Activated naive CD8-positive, alpha-beta T cell treated with anti-CD3 and anti-CD28 coated beads, Interleukin-2, amount 50 U/mL, for 24 hours (primary cell): ENCODE results near the gene FIGLA.
"Not testable (repeated sequence)": the region's sequence is repeated elsewhere in the genome, so short reads cannot be mapped to it uniquely, and the experiment has no call there.

Experiments
- ATAC-seq: fragments of 150-1000 bp; cut with Tn5 transposase; one replicate; pipeline ENCODE4 v1.10.0; 2021
- DNase-seq: peaks from one replicate; pipeline ENCODE4 v3.0.0; 2021
- H3K27ac Mint-ChIP-seq: one replicate; pipeline ENCODE4 v1.8.0; 2021; ENCODE audit warnings: mild to moderate bottlenecking, mixed read lengths
- H3K27me3 Mint-ChIP-seq: one replicate; pipeline ENCODE4 v1.8.0; 2021; ENCODE audit warnings: mixed read lengths
- H3K36me3 Mint-ChIP-seq: one replicate; pipeline ENCODE4 v1.8.0; 2021; ENCODE audit warnings: low read depth, mixed read lengths
- H3K4me1 Mint-ChIP-seq: one replicate; pipeline ENCODE4 v1.8.0; 2021; ENCODE audit warnings: mixed read lengths
- H3K4me3 Mint-ChIP-seq: one replicate; pipeline ENCODE4 v1.8.0; 2021; ENCODE audit warnings: mild to moderate bottlenecking, moderate library complexity, mixed read lengths
- H3K9me3 Mint-ChIP-seq: one replicate; pipeline ENCODE4 v1.8.0; 2021; ENCODE audit warnings: mixed read lengths

The FIGLA gene

DNA sequence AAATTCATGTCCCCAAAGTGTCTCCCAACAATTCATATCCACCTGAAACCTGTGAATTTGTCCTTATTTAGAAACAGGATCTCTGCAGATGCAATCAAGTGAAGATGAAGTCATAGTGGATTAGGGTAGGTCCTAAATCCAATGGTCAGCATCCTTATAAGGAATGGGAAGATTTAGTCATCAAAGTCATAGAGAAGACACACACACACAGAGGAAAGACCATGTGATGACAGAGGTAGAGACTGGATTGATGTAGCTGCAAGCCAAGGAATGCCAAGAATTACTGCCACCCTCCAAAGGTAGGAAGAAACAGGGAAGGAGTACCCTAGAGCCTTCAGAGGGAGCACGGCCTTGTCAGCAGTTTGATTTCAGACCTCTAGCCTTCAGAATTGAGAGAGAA lies 40.1 kb downstream of the FIGLA start:
- peaks cover 3% of the 10 kb centered on the region for H3K36me3 Mint-ChIP-seq
- H3K27ac Mint-ChIP-seq, result no peak overlapping the region
- no peak for DNase-seq
- H3K4me3 Mint-ChIP-seq, result no peak overlapping the region
- H3K9me3 Mint-ChIP-seq, result peaks cover 5% of the 10 kb centered on the region
- H3K27me3 Mint-ChIP-seq, result peaks cover 9% of the 10 kb centered on the region
- no peak for ATAC-seq
- H3K4me1 Mint-ChIP-seq, result peaks cover 11% of the 10 kb centered on the region

DNA sequence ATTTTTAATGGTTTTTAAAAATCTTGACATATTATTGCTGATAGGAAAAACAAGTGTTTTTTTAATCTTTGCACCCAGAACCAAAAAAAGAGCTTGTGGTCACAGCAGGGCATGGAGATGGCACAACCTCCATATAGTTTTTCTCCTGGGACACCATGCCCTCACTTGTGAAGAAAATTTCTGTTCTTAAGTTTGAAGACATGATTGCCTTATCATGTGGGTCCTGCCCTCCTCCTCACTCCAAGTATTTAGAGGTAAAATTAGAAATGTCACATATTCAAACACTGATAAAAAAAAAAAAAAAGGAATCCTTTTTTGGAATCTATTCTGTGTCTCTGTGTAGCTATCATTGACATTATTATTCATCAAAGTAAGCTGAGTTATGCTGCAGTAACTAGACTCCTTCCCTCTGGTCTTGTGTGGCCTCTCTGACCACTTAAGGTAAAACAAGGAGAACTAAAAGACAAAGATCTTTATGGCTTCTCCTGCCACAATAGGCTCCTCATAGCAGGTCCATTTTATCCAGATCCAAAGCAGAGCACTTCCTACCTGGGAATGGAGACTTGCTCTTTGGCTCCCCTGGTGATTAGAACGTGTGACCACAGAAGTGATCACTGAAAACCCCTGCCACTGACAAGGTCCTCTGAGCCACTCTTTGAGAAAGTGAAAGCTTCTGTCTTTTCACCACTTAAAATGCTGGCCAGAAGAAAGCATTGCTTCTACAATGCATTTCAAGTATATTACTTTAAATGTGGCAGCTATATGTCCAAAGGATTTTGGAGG lies 42.2 kb downstream of the FIGLA start:
- Mint-ChIP-seq H3K27ac (no peak overlapping the region), H3K27me3 (peaks cover 9% of the 10 kb centered on the region), H3K36me3 (peaks cover 3% of the 10 kb centered on the region), H3K4me1 (peaks cover 11% of the 10 kb centered on the region), H3K9me3 (peaks cover 5% of the 10 kb centered on the region), H3K4me3 (no peak overlapping the region)
- ATAC-seq (no peak), DNase-seq (no peak)

DNA sequence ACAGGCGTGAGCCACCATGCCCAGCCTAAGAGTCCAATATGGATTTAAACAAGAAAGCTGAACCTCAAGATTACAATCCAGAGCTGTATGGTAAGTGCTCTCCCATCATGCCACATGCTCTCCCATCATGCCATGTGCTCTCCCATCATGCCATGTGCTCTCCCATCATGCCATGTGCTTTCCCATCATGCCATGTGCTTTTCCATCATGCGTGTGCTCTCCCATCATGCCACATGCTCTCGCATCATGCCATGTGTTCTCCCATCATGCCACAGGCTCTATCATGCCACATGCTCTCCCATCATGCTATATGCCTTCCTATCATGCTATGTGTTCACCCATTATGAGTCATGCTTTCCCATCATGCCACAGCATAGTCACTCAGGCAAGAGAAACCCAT lies 43.2 kb downstream of the FIGLA start:
- Mint-ChIP-seq H3K27me3 (peaks cover 9% of the 10 kb centered on the region), H3K9me3 (peaks cover 5% of the 10 kb centered on the region), H3K4me3 (no peak overlapping the region), H3K27ac (peak overlapping the region; percentile 33), H3K4me1 (peaks cover 11% of the 10 kb centered on the region), H3K36me3 (peaks cover 3% of the 10 kb centered on the region)
- ATAC-seq (no peak), DNase-seq (no peak)

DNA sequence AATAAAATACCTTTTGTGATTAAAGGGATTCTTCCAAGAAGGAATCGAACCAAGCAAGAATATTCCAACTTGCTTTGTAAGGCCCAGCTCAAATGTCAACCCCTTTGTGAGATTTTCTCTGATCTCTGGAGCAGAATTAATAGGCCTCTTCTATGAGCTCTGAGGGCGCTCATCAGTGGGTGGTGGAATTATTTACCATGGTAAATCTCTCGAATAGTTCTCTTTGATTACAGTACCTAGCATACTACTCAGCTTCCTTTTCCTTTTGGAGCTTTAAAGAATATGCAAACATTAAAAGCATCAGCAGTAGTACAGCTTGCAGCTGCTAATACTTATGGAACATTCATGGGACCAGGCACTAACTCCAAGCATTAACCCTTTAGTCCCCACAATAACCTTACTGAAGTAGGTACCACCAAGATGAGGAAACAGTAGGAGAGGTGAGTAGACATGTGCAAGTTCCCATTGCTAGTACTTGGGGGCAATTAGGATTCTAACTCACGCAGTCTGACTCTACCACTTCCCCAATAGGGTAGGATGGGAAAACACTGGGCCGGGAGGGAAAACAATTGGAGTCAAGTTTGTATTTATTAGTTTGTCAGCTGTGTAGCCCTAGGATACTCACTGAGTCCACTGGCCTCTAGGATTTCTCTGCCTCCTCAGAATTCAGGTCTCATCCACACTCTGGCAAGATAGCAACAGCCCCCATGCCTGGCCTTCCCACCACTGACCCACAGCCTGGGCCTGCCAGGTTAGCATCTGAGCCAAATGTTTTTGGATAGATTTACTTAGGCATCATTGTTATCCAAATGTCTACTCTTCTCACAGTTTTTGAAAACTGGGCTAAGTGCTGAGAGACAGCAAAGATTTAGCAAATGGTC lies 44.1 kb downstream of the FIGLA start:
- peaks cover 7% of the 10 kb centered on the region for H3K27me3 Mint-ChIP-seq
- no peak overlapping the region for H3K27ac Mint-ChIP-seq
- DNase-seq, result no peak
- peaks cover 3% of the 10 kb centered on the region for H3K36me3 Mint-ChIP-seq
- ATAC-seq, result no peak
- peaks cover 11% of the 10 kb centered on the region for H3K4me1 Mint-ChIP-seq
- peaks cover 5% of the 10 kb centered on the region for H3K9me3 Mint-ChIP-seq
- no peak overlapping the region for H3K4me3 Mint-ChIP-seq

DNA sequence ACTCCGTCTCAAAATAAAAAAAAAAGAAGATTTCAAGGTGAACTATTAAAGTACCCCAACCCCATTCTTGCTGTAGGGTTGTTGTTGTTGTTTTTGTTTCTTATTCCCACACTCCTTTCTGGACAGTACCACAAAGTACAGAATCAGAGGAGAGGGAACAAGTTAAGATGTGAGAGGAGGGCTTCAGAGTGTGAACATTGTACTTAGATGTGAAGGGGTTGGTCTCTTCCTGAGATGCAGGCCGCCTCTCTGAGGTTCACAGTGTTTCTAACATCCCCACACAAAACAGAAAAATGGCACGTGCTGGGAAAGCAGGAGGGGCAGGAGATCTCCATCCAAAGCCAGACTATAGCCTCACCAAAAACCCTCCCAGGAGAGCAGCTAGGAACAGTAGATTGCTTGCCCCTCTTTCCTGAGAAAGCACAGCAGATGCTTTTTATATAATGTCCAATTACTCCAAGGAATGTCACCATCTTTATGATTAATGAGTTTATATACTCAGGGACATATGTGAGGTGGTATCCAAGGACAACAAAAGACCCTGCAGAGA lies 45.1 kb downstream of the FIGLA start:
- H3K27ac Mint-ChIP-seq, result no peak overlapping the region
- peaks cover 11% of the 10 kb centered on the region for H3K4me1 Mint-ChIP-seq
- H3K36me3 Mint-ChIP-seq, result peaks cover 7% of the 10 kb centered on the region
- H3K9me3 Mint-ChIP-seq, result peaks cover 5% of the 10 kb centered on the region
- peaks cover 10% of the 10 kb centered on the region for H3K27me3 Mint-ChIP-seq
- no peak overlapping the region for H3K4me3 Mint-ChIP-seq
- no peak for DNase-seq
- ATAC-seq, result no peak

DNA sequence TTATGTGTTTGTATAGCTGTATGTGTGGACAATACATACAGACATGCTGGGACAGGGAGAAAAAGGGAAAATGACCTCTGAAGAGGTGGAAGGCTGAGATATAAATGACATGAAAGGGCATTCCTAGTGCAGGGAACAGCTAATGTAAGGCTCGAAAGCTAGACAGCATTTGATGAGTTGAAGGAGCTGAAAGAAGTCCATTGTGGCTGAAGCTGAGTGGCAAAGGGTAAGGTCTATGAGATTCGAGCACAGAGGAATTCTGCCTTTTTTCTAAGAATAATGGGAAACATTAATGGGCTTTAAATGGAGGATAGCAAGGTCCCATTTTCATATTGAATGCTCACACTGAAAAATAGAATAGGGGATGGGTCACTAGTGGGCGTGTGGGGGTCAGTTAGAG lies 46.0 kb downstream of the FIGLA start:
- ATAC-seq (no peak), DNase-seq (no peak)
- no peak overlapping the region for H3K27ac Mint-ChIP-seq
- no peak overlapping the region for H3K4me3 Mint-ChIP-seq
- peaks cover 9% of the 10 kb centered on the region for H3K9me3 Mint-ChIP-seq
- H3K27me3 Mint-ChIP-seq, result peaks cover 7% of the 10 kb centered on the region
- peaks cover 11% of the 10 kb centered on the region for H3K4me1 Mint-ChIP-seq
- H3K36me3 Mint-ChIP-seq, result peaks cover 7% of the 10 kb centered on the region

DNA sequence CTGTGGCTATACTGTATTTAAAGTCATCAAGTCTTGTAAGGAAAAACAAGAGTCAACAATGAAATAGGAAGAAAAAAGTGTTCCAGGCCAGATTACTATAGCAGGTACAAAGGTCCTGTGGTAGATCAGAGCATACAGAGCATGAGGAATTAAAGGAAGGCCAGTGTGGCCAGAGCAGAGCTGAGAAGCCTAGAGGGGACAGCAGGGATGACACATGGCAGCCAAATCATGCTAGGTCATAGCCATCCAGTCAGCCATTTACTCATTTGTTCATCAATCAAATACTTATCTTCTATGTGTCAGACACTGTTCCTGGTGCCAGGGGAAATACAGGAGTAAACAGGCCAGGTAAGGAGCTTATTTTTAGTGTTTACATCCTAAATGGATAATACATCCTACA lies 46.8 kb downstream of the FIGLA start:
- H3K36me3 Mint-ChIP-seq, result peaks cover 7% of the 10 kb centered on the region
- H3K27me3 Mint-ChIP-seq, result peaks cover 4% of the 10 kb centered on the region
- H3K4me1 Mint-ChIP-seq, result peaks cover 7% of the 10 kb centered on the region
- H3K4me3 Mint-ChIP-seq, result no peak overlapping the region
- ATAC-seq (no peak), DNase-seq (no peak)
- no peak overlapping the region for H3K27ac Mint-ChIP-seq
- peaks cover 9% of the 10 kb centered on the region for H3K9me3 Mint-ChIP-seq

DNA sequence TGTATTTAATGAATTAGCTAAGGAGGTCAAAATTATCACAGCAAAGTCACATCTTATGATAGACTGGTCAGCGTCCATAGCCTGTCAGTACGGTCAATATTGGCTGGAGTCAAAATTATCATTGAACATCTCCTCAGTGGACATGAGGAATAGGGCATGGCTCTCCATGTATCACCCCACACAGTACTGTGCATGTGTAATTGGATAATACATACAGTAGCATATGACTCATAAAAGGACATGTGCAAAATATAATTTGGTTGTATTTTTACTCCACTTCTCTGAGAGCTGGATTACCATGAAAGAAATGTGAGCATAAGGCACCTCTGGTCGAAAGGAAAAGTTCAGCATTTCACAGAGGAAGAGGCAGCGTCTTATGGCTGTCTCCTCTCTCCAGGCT lies 47.4 kb downstream of the FIGLA start:
- Mint-ChIP-seq H3K27ac (no peak overlapping the region), H3K27me3 (peaks cover 4% of the 10 kb centered on the region), H3K9me3 (peaks cover 9% of the 10 kb centered on the region), H3K4me1 (peaks cover 4% of the 10 kb centered on the region), H3K36me3 (peaks cover 7% of the 10 kb centered on the region), H3K4me3 (no peak overlapping the region)
- DNase-seq (no peak), ATAC-seq (no peak)

DNA sequence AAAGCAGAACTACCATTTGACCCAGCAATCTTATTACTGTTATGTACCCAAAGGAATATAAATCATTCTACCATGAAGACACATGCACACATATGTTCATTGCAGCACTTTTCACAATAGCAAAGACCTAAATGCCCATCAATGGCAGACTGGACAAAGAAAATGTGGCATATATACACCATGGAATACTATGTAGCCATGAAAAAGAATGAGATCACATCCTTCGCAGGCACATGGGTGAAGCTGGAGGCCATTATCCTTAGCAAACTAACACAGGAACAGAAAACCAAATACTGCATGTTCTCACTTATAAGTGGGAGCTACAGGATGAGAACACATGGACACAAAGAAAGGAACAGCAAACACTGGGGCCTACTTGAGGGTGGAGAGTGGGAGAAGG lies 51.0 kb downstream of the FIGLA start:
- not testable (repeated sequence) for ATAC-seq, H3K9me3 Mint-ChIP-seq, H3K36me3 Mint-ChIP-seq, H3K4me3 Mint-ChIP-seq, DNase-seq, H3K4me1 Mint-ChIP-seq, H3K27me3 Mint-ChIP-seq, H3K27ac Mint-ChIP-seq

DNA sequence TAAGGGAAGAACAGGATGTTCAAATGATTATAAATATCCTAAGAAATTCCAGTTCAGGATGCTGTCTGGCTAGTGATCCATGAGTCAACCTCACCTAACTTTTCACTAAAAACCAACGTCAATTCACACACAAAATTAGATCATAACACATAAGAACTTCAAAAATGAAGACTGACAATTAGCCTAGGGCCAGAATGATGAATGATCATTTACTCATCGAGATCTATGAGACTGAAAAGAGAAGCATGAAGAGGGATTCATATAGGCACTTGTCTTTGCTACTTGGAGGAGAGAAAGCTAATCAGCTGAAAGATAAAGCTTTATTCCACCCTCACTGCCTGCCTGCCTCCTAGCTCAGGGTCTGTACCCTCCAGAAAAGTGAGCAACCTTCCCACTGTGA lies 52.3 kb downstream of the FIGLA start:
- ATAC-seq, result no peak
- Mint-ChIP-seq H3K27ac (no peak overlapping the region), H3K4me1 (peaks cover 5% of the 10 kb centered on the region), H3K27me3 (peaks cover 10% of the 10 kb centered on the region), H3K9me3 (peaks cover 4% of the 10 kb centered on the region), H3K36me3 (peaks cover 4% of the 10 kb centered on the region), H3K4me3 (no peak overlapping the region)
- no peak for DNase-seq

DNA sequence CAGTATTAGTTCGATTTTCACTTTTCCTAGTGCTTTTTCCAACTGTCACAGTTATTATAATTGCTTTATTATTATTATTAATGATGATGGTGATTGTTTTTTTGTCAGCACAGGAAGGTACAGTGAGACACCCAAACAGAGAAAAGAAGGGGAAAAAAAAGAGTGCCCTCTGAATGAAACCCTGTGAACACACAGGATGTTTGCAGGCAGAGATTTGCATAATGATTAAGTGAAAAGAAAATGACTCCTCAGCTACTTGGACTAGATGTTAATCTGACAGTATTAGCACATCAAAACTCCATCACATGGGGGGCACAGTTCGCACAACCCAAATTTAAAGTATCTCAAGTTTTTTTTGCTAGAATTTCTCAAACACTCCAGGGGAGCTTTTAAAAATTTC lies 55.4 kb downstream of the FIGLA start:
- peaks cover 4% of the 10 kb centered on the region for H3K9me3 Mint-ChIP-seq
- H3K36me3 Mint-ChIP-seq, result no peaks in the 10 kb centered on the region
- no peak overlapping the region for H3K27ac Mint-ChIP-seq
- no peak overlapping the region for H3K4me3 Mint-ChIP-seq
- H3K4me1 Mint-ChIP-seq, result peaks cover 5% of the 10 kb centered on the region
- ATAC-seq (peak; percentile 28), DNase-seq (no peak)
- H3K27me3 Mint-ChIP-seq, result peaks cover 9% of the 10 kb centered on the region

DNA sequence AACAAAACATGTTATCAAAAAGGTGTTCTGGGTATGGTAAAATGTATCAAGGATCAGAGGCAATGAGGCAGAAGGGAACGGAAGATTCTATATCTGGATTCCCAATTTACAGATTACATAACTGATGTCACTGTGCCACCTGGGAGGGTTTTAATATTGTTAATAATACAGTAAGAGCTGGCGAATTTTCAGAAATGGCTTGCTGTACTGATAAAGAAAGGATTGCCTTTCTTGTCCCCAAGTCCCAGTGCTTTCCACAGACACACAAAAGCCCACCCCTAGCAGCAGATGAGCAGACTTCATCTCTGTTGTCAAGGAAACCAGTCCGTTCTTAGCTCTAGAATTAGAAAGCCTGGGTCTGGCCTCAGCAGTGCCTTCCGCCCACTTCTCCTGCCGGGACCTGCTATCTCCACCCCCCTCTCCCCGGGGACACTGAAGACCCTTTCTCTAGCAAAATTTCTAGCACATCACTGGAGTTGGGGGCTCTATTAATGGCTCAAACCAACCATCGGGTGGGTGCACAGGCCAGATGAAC lies 56.7 kb downstream of the FIGLA start:
- Mint-ChIP-seq H3K9me3 (no peaks in the 10 kb centered on the region), H3K36me3 (no peaks in the 10 kb centered on the region), H3K4me1 (peaks cover 5% of the 10 kb centered on the region), H3K27me3 (peaks cover 9% of the 10 kb centered on the region), H3K27ac (no peak overlapping the region), H3K4me3 (no peak overlapping the region)
- no peak for ATAC-seq
- DNase-seq, result no peak

DNA sequence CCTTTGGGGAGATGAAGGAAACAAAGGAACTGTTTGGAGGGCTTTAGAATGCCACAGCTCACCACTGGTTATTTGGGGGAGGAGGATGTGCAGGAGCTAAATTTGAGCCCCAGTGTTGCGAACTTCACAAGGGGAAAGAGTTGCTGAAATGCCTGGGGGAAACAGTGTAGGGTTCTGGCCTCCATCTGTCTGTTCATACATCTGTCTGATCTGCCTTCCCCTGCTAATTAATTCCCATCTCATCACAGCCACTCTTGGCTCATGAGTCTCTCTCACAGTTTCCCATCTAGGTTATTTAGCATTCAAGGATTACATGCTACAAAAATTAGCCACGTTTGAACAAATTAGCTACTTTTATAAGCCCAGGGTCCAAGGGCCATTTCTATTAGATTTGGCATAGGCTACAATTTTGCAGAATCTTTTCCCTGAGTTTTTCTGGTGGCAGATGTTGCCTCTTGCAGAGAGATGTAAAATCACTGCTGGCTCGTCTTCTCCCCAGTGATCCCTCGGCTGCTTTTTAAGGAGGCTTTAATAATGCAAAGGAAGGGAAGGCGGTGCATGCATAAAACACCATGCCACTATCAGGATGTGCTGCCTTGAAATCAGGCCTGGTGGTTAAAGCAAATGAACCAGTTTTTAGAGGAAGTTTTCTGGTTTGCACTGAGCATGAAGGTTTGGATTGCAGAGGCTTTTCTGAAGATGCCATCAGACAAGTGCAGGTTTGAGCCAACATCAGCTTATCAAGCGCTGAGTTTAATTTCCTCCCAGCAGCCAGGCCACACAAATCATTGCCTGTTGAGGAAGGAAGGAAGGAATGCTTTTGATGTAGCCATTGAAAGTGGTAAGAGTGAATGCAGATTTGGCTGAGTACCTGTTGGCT lies 57.4 kb downstream of the FIGLA start:
- no peaks in the 10 kb centered on the region for H3K36me3 Mint-ChIP-seq
- H3K9me3 Mint-ChIP-seq, result no peaks in the 10 kb centered on the region
- ATAC-seq (no peak), DNase-seq (no peak)
- H3K4me1 Mint-ChIP-seq, result peaks cover 5% of the 10 kb centered on the region
- H3K27me3 Mint-ChIP-seq, result peaks cover 9% of the 10 kb centered on the region
- no peak overlapping the region for H3K4me3 Mint-ChIP-seq
- H3K27ac Mint-ChIP-seq, result no peak overlapping the region

DNA sequence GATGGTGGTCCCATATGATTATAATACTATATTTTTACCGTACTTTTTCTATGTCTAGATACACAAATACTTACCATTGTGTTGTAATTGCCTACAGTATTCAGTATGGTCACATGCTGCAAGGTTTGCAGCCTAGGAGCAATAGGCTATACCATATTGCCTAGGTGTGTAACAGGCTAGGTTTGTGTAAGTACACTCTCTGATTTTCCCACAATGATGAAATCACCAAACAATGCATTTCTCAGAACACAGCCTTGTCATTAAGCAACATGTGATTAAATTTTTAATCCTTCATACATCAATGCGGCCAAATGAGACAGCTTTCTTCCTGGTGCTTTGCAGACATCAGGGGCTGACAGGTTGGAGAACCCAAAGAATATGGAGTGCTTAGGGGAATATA lies 59.7 kb downstream of the FIGLA start:
- ATAC-seq, result no peak
- Mint-ChIP-seq H3K9me3 (no peaks in the 10 kb centered on the region), H3K4me1 (peaks cover 5% of the 10 kb centered on the region), H3K27ac (no peak overlapping the region), H3K27me3 (peaks cover 9% of the 10 kb centered on the region), H3K36me3 (no peaks in the 10 kb centered on the region), H3K4me3 (no peak overlapping the region)
- DNase-seq, result no peak
